Midbrain (tissue), 1 donor: ENCODE data around the gene MUC4.

ENCODE experiments used
- DNase-seq: peaks from one replicate; lab custom pipeline; 2025; lab: John Stamatoyannopoulos, UW

The MUC4 gene

GRCh38 chr3:195697582-195698324 lies 114.0 kb downstream of the MUC4 start:
- no peak for DNase-seq
